Measurements from ENCODE around the gene LAMC2. TPM values are rescaled to one million over a fixed set of nuclear protein-coding genes. Genes with fewer than 3 reads are reported as not detected.

LAMC2 gene
- total RNA-seq, 1 donor from 2014 or later, result 13.9 TPM

- Mint-ChIP-seq H3K4me3 (ENCODE audit: unreplicated experiment) (no peak overlapping the region), H3K9me3 (ENCODE audit: unreplicated experiment) (no peaks in the 10 kb centered on the region), H3K27me3 (ENCODE audit: low read depth, unreplicated experiment) (no peaks in the 10 kb centered on the region), H3K27ac (ENCODE audit: unreplicated experiment) (no peak overlapping the region), H3K36me3 (ENCODE audit: low read depth, unreplicated experiment) (peaks cover 2% of the 10 kb centered on the region), H3K4me1 (ENCODE audit: low read depth, unreplicated experiment) (peaks cover 23% of the 10 kb centered on the region)
- H3K4me2 ChIP-seq (ENCODE audit: low read length), result no peak overlapping the region
- TF ChIP-seq EZH2 (IDR thresholded peaks at IDR 0.05; ENCODE audit: insufficient read depth, low read length) (no peak), CTCF (IDR thresholded peaks at IDR 0.05; ENCODE audit: insufficient read depth, low read depth, low read length) (peak; percentile 63)
- H3K9ac ChIP-seq (ENCODE audit: low read length), result no peak overlapping the region
- H3K79me2 ChIP-seq (ENCODE audit: insufficient read depth, low read length), result no peaks in the 10 kb centered on the region
- no peak overlapping the region for H3K27ac ChIP-seq (ENCODE audit: low read depth, low read length)
- no peak for FAIRE-seq
- H3K4me1 ChIP-seq (ENCODE audit: insufficient read depth, low read length), result peaks cover 10% of the 10 kb centered on the region
- no peaks in the 10 kb centered on the region for H3K9me3 ChIP-seq (ENCODE audit: insufficient read depth, low read depth, low read length)
- DNase-seq (ENCODE audit: low read depth), result no peak
- no peaks in the 10 kb centered on the region for H3K27me3 ChIP-seq (ENCODE audit: insufficient read depth, low read length)
- no peaks in the 10 kb centered on the region for H4K20me1 ChIP-seq (ENCODE audit: insufficient read depth, low read length)
- no peak overlapping the region for H3K4me3 ChIP-seq (ENCODE audit: insufficient read depth, low read depth, low read length)
- H3K36me3 ChIP-seq (ENCODE audit: insufficient read depth, low read length), result no peaks in the 10 kb centered on the region
- H2AFZ ChIP-seq (ENCODE audit: low read depth, low read length), result no peak overlapping the region
Measured at GRCh38 chr1:183227422-183228346, 41.6 kb downstream of the LAMC2 start.

GRCh38 chr1:183228347-183229220 lies 42.5 kb downstream of the LAMC2 start:
- Histone ChIP-seq H3K79me2 (ENCODE audit: insufficient read depth, low read length) (no peaks in the 10 kb centered on the region), H4K20me1 (ENCODE audit: insufficient read depth, low read length) (no peaks in the 10 kb centered on the region), H3K27ac (ENCODE audit: low read depth, low read length) (no peak overlapping the region), H3K9ac (ENCODE audit: low read length) (no peak overlapping the region), H3K4me1 (ENCODE audit: insufficient read depth, low read length) (peaks cover 10% of the 10 kb centered on the region), H3K9me3 (ENCODE audit: insufficient read depth, low read depth, low read length) (no peaks in the 10 kb centered on the region), H3K27me3 (ENCODE audit: insufficient read depth, low read length) (no peaks in the 10 kb centered on the region), H2AFZ (ENCODE audit: low read depth, low read length) (no peak overlapping the region), H3K36me3 (ENCODE audit: insufficient read depth, low read length) (no peaks in the 10 kb centered on the region), H3K4me2 (ENCODE audit: low read length) (no peak overlapping the region), H3K4me3 (ENCODE audit: insufficient read depth, low read depth, low read length) (no peak overlapping the region)
- peak overlapping the region; percentile 38 for H3K27ac Mint-ChIP-seq (ENCODE audit: unreplicated experiment)
- H3K4me1 Mint-ChIP-seq (ENCODE audit: low read depth, unreplicated experiment), result peaks cover 23% of the 10 kb centered on the region
- FAIRE-seq (no peak), DNase-seq (ENCODE audit: low read depth) (no peak)
- H3K4me3 Mint-ChIP-seq (ENCODE audit: unreplicated experiment), result no peak overlapping the region
- H3K9me3 Mint-ChIP-seq (ENCODE audit: unreplicated experiment), result no peaks in the 10 kb centered on the region
- no peaks in the 10 kb centered on the region for H3K27me3 Mint-ChIP-seq (ENCODE audit: low read depth, unreplicated experiment)
- TF ChIP-seq EZH2 (IDR thresholded peaks at IDR 0.05; ENCODE audit: insufficient read depth, low read length) (no peak), CTCF (IDR thresholded peaks at IDR 0.05; ENCODE audit: insufficient read depth, low read depth, low read length) (no peak)
- H3K36me3 Mint-ChIP-seq (ENCODE audit: low read depth, unreplicated experiment), result peaks cover 2% of the 10 kb centered on the region
